NT2/D1 (cell line): ENCODE measurements around the gene DPY19L3.
"Not testable (repeated sequence)": the region's sequence is repeated elsewhere in the genome, so short reads cannot be mapped to it uniquely, and the experiment has no call there.

Source experiments
- DNase-seq: peaks from one replicate; pipeline ENCODE4 v3.0.0-alpha.2; 2011; ENCODE audit warnings: low read depth, low spot score
- H3K27me3 ChIP-seq: 2 replicates; pipeline ENCODE4 v1.6.0; 2011; ENCODE audit warnings: mild to moderate bottlenecking; ENCODE audit not compliant: insufficient read length, insufficient read depth
- H3K36me3 ChIP-seq: 2 replicates; pipeline ENCODE4 v1.6.1; 2011; ENCODE audit warnings: mild to moderate bottlenecking, low read length, mixed read lengths; ENCODE audit not compliant: insufficient read depth, insufficient read length
- H3K4me1 ChIP-seq: 2 replicates; pipeline ENCODE4 v1.5.1; 2011; ENCODE audit not compliant: insufficient read depth, insufficient read length
- H3K4me3 ChIP-seq: 2 replicates; pipeline ENCODE4 v1.5.1; 2011; ENCODE audit warnings: low read depth; ENCODE audit not compliant: insufficient read length
- H3K9ac ChIP-seq: 2 replicates; pipeline ENCODE4 v1.6.0; 2011; ENCODE audit warnings: low read depth; ENCODE audit not compliant: insufficient read length
- H3K9me3 ChIP-seq: 2 replicates; pipeline ENCODE4 v1.5.1; 2011; ENCODE audit warnings: mild to moderate bottlenecking, low read length; ENCODE audit not compliant: insufficient read depth
- SUZ12 ChIP-seq: IDR thresholded peaks from 2 replicates; pipeline ENCODE4 v1.6.1; 2011; ENCODE audit not compliant: insufficient read length, insufficient read depth; ENCODE audit errors: extremely low read depth
- YY1 ChIP-seq: IDR thresholded peaks from 2 replicates; pipeline ENCODE4 v1.6.1; 2011; ENCODE audit not compliant: insufficient read length, insufficient read depth
- ZNF274 ChIP-seq: IDR thresholded peaks from 2 replicates; pipeline ENCODE4 v1.6.1; 2011; ENCODE audit warnings: mild to moderate bottlenecking, low read depth, low read length

Gene DPY19L3

DNA sequence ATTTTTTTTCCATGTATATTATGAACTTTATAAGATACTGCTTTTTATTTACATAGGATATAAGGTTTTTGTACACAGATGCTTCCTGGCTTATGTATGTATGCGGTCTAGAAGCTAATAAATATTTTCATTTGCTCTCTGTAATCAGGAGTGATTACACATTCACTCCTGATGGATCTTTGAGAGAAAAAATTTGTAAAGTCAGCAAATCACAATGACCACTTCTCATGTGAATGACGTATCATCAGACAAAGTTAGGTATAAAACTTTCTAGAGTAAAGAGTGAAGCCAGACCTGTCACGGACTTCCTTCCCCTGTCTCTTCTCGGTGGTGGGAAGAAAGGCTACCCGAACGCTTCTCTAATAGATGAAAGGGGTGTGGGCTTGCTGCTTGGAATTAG is 31.1 kb downstream of the DPY19L3 start:
- Histone ChIP-seq H3K9me3 (no peaks in the 10 kb centered on the region), H3K27me3 (no peaks in the 10 kb centered on the region), H3K4me1 (no peaks in the 10 kb centered on the region), H3K36me3 (peaks cover 34% of the 10 kb centered on the region), H3K9ac (no peak overlapping the region), H3K4me3 (no peak overlapping the region)
- no peak for TF ChIP-seq ZNF274
- no peak for TF ChIP-seq YY1
- no peak for TF ChIP-seq SUZ12
- no peak for DNase-seq

DNA sequence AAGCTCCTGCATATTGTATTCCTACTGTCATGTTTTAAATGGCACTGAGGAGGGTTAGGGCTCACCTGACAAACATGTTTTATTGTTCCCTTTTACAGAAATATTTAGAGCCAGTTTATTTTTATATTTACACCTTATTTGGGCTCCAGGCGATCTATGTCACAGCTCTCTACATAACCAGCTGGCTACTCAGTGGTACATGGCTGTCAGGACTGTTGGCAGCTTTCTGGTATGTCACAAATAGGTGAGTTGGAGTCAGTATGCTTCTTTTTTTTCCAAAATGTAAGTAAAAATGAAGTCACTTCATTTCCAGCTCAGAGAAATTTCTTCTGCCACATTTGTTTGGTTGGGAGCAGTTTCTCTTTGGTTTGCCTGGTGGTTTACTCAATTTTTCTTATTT is 31.5 kb downstream of the DPY19L3 start:
- Histone ChIP-seq H3K9me3 (no peaks in the 10 kb centered on the region), H3K9ac (no peak overlapping the region), H3K36me3 (peaks cover 34% of the 10 kb centered on the region), H3K4me1 (no peaks in the 10 kb centered on the region), H3K27me3 (no peaks in the 10 kb centered on the region), H3K4me3 (no peak overlapping the region)
- TF ChIP-seq ZNF274 (no peak), SUZ12 (no peak)
- DNase-seq: no peak

DNA sequence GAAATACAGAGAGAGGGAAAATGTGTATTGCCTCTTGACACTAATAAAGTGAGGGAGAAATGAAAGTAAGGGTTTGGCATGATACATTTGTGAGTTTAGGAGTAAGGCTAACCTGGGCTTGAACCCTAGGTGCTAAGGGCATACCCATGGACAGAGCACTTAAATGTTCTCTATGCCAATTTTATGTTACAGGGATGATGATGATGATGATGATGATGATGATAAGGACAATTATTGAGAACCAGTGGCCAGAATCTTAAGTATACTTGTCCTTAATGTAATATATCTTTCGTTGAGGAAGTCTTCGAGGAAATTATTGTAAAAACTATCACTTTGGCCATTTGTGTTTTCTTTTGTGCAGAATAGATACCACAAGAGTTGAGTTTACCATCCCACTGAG is 33.2 kb downstream of the DPY19L3 start:
- H3K4me1 ChIP-seq: no peaks in the 10 kb centered on the region
- peaks cover 34% of the 10 kb centered on the region for H3K36me3 ChIP-seq
- no peaks in the 10 kb centered on the region for H3K9me3 ChIP-seq
- no peak overlapping the region for H3K4me3 ChIP-seq
- TF ChIP-seq ZNF274: no peak
- no peak for TF ChIP-seq YY1
- TF ChIP-seq SUZ12: no peak
- no peak overlapping the region for H3K9ac ChIP-seq
- H3K27me3 ChIP-seq: no peaks in the 10 kb centered on the region
- DNase-seq: no peak

DNA sequence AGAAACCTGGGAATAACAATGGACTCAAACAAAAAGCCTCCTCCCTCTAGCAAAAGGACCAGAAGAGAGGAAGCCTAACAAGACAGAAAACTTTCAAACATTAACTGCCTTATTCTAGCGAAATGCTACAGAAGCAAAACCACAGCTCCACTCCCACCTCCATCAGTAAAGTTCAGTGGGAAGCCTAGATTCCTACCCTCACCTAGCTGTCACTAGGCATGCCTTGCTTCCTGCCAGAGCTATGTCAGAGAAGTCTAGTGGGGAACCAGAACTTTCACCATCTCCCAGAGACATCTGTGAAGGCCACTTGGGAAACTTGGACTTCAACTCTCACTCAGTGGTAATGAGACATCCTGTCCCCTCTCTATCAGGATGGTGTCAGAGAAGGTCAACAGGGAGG is 37.1 kb downstream of the DPY19L3 start:
- H3K9ac ChIP-seq: no peak overlapping the region
- TF ChIP-seq YY1: no peak
- no peak for TF ChIP-seq SUZ12
- TF ChIP-seq ZNF274: no peak
- H3K4me1 ChIP-seq: no peaks in the 10 kb centered on the region
- no peak for DNase-seq
- no peaks in the 10 kb centered on the region for H3K9me3 ChIP-seq
- H3K4me3 ChIP-seq: no peak overlapping the region
- H3K36me3 ChIP-seq: peaks cover 15% of the 10 kb centered on the region
- no peaks in the 10 kb centered on the region for H3K27me3 ChIP-seq

DNA sequence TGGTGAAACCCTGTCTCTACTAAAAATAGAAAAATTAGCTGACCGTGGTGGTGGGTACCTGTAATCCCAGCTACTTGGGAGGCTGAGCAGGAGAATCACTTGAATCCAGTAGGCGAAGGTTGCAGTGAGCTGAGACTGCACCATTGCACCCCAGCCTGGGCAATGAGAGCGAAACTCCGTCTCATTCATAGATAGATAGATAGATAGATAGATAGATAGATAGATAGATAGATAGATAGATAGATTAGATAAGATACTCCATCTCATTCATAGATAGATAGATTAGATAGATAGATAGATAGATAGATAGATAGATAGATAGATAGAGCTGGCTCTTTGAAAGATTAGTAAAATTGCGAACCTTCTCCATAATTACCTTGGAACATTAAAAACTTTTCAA is 42.0 kb downstream of the DPY19L3 start:
- H3K27me3 ChIP-seq, H3K4me3 ChIP-seq, H3K4me1 ChIP-seq, DNase-seq, H3K9me3 ChIP-seq, H3K9ac ChIP-seq: not testable (repeated sequence)
- H3K36me3 ChIP-seq: peaks cover 19% of the 10 kb centered on the region

DNA sequence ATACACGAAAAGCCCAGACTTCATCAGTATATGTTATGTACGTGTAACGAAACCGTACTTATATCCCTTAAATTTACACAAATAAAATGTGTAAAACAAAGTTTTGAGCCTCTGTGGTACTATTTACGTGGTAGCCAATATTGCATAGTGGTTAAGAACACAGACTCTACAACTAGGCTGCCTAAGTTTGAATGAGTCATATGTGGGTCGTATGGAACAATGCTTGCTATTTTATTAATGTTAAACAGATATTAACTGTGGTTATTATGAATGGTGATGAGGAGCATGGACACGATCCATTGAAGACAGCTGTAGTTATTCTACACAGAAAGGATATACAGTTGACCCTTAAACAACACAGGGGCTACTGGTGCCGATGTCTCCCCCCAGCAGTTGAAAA is 42.5 kb downstream of the DPY19L3 start:
- DNase-seq: no peak
- Histone ChIP-seq H3K36me3 (peaks cover 15% of the 10 kb centered on the region), H3K9me3 (no peaks in the 10 kb centered on the region), H3K4me3 (no peak overlapping the region), H3K9ac (no peak overlapping the region), H3K27me3 (no peaks in the 10 kb centered on the region), H3K4me1 (no peaks in the 10 kb centered on the region)
- TF ChIP-seq YY1 (no peak), SUZ12 (no peak), ZNF274 (no peak)

DNA sequence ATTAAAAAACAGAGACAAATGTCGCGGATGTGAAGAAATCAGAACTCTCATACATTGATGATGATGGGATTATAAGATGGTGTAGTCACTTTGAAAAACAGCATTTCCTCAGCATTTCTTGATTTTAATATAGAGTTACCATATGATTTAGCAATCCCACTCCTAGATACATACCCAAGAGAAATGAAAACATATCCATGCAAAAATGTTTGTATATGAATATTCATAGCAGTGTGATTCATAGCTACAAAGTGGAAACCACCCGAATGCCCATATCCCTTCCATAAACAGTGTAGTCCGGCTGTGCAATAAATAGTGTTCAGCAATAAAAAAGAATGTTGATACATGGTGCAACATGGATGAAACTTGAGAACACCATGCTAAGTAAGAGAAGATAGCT is 44.6 kb downstream of the DPY19L3 start:
- TF ChIP-seq ZNF274 (no peak), SUZ12 (no peak), YY1 (no peak)
- no peak for DNase-seq
- H3K9me3 ChIP-seq: no peaks in the 10 kb centered on the region
- no peaks in the 10 kb centered on the region for H3K27me3 ChIP-seq
- no peak overlapping the region for H3K4me3 ChIP-seq
- no peaks in the 10 kb centered on the region for H3K4me1 ChIP-seq
- H3K9ac ChIP-seq: no peak overlapping the region
- H3K36me3 ChIP-seq: peaks cover 17% of the 10 kb centered on the region

DNA sequence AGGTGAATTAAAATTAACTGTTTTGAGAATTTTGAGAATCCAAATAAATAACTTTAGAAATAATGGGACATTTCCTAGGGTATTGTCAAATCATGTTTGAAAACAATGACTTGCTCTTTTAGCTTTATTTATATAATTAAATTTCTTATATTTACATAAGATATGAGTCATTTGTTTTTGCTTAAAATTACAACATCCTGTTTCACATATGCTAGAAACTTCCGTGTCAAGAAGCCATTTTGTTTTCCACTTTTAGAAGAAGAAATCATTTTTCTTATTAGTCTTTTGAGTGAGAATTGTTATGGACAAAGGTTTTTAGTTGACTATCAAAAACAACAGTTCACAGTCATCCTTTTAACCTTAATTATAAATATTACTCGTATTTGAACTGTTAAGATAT is 48.2 kb downstream of the DPY19L3 start:
- no peaks in the 10 kb centered on the region for H3K27me3 ChIP-seq
- no peak for DNase-seq
- peaks cover 27% of the 10 kb centered on the region for H3K36me3 ChIP-seq
- no peak overlapping the region for H3K9ac ChIP-seq
- no peak overlapping the region for H3K4me3 ChIP-seq
- TF ChIP-seq SUZ12 (no peak), YY1 (no peak), ZNF274 (no peak)
- H3K4me1 ChIP-seq: no peaks in the 10 kb centered on the region
- no peaks in the 10 kb centered on the region for H3K9me3 ChIP-seq
